Loucy (cell line): ENCODE measurements around the gene LMTK3.

Source experiments
- H2AFZ ChIP-seq: fragments of 200-600 bp; sonication (generic); 2 replicates; pipeline ENCODE4 v1.6.0; 2016; ENCODE audit warnings: antibody characterized with exemption, mild to moderate bottlenecking, low read length, moderate library complexity
- H3F3A ChIP-seq: fragments of 200-600 bp; 2 replicates; pipeline ENCODE4 v1.6.0; 2016; ENCODE audit warnings: antibody characterized with exemption, low read depth, mild to moderate bottlenecking
- H3K27me3 ChIP-seq: fragments of 200-600 bp; sonication (generic); 2 replicates; pipeline ENCODE4 v1.6.1; 2014; ENCODE audit warnings: low read length, mild to moderate bottlenecking; ENCODE audit not compliant: insufficient read depth, poor library complexity, severe bottlenecking
- H3K36me3 ChIP-seq: fragments of 200-600 bp; sonication (generic); 2 replicates; pipeline ENCODE4 v1.6.1; 2016; ENCODE audit warnings: low read length; ENCODE audit not compliant: insufficient read depth
- H3K4me1 ChIP-seq: fragments of 200-600 bp; sonication (generic); 2 replicates; pipeline ENCODE4 v1.5.1; 2014; ENCODE audit warnings: low read length, mild to moderate bottlenecking; ENCODE audit not compliant: insufficient read depth, poor library complexity, severe bottlenecking
- H3K4me2 ChIP-seq: fragments of 200-600 bp; sonication (generic); 2 replicates; pipeline ENCODE4 v1.6.0; 2014; ENCODE audit warnings: antibody characterized with exemption, low read length, low read depth, mild to moderate bottlenecking; ENCODE audit not compliant: poor library complexity, severe bottlenecking
- H3K4me3 ChIP-seq: fragments of 200-600 bp; sonication (generic); 2 replicates; pipeline ENCODE4 v1.5.1; 2014; ENCODE audit warnings: low read length, mild to moderate bottlenecking, mixed read lengths; ENCODE audit not compliant: poor library complexity, severe bottlenecking
- H3K79me2 ChIP-seq: fragments of 200-600 bp; sonication (generic); 2 replicates; pipeline ENCODE4 v1.6.1; 2014; ENCODE audit warnings: low read length; ENCODE audit not compliant: insufficient read depth
- H3K9ac ChIP-seq: fragments of 200-600 bp; sonication (generic); 2 replicates; pipeline ENCODE4 v1.6.0; 2014; ENCODE audit warnings: mild to moderate bottlenecking, low read depth, low read length, moderate library complexity; ENCODE audit not compliant: poor library complexity, severe bottlenecking
- H3K9me2 ChIP-seq: fragments of 200-600 bp; sonication (generic); replicated peaks from 2 replicates; pipeline ENCODE4 v1.6.1; 2016; ENCODE audit warnings: low read depth, low read length, mixed read lengths
- H3K9me3 ChIP-seq: fragments of 200-600 bp; sonication (generic); 2 replicates; pipeline ENCODE4 v1.6.1; 2014; ENCODE audit warnings: mild to moderate bottlenecking, antibody characterized with exemption, low read length, low read depth; ENCODE audit not compliant: insufficient read depth
- H4K20me1 ChIP-seq: fragments of 200-600 bp; sonication (generic); 2 replicates; pipeline ENCODE4 v1.6.0; 2014; ENCODE audit warnings: antibody characterized with exemption, low read length, mild to moderate bottlenecking; ENCODE audit not compliant: insufficient read depth, poor library complexity, severe bottlenecking
- EZH2phosphoT487 ChIP-seq: fragments of 200-600 bp; IDR thresholded peaks from 2 replicates; pipeline ENCODE4 v1.6.1; 2018; ENCODE audit warnings: antibody characterized with exemption, mild to moderate bottlenecking, moderate library complexity, borderline replicate concordance
- TF ChIP-seq, protein P1 (sequence below): fragments of 200-600 bp; sonication (generic); conservative IDR thresholded peaks from 2 replicates; pipeline ENCODE4 v1.5.1; 2014; ENCODE audit warnings: mild to moderate bottlenecking, antibody characterized with exemption, low read length

Gene LMTK3

DNA sequence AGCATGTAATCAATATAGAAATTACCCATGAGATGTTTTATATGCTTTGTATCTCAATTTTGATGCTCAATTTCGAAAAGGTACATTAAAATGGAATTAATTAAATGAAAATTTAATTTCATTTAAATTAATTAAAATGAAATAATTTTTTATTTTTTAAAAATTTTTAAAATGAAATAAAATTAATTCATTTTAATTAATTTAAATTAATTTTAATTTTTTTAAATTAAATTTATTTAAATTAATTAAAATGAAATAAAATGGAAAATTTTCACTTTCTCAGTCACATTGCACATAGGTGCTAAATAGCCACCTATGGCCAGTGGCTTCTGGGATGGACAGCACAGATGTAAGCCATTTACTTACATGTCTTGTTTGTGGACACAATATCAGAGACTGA lies 36.1 kb upstream of the LMTK3 start:
- H3F3A ChIP-seq: no peaks in the 10 kb centered on the region
- no peak overlapping the region for H3K9ac ChIP-seq
- H3K4me1 ChIP-seq: no peaks in the 10 kb centered on the region
- no peaks in the 10 kb centered on the region for H3K9me2 ChIP-seq
- no peak overlapping the region for H3K4me2 ChIP-seq
- H3K4me3 ChIP-seq: no peak overlapping the region
- no peaks in the 10 kb centered on the region for H4K20me1 ChIP-seq
- no peak overlapping the region for H2AFZ ChIP-seq
- H3K79me2 ChIP-seq: no peaks in the 10 kb centered on the region
- H3K27me3 ChIP-seq: no peaks in the 10 kb centered on the region
- TF ChIP-seq, protein P1, sequence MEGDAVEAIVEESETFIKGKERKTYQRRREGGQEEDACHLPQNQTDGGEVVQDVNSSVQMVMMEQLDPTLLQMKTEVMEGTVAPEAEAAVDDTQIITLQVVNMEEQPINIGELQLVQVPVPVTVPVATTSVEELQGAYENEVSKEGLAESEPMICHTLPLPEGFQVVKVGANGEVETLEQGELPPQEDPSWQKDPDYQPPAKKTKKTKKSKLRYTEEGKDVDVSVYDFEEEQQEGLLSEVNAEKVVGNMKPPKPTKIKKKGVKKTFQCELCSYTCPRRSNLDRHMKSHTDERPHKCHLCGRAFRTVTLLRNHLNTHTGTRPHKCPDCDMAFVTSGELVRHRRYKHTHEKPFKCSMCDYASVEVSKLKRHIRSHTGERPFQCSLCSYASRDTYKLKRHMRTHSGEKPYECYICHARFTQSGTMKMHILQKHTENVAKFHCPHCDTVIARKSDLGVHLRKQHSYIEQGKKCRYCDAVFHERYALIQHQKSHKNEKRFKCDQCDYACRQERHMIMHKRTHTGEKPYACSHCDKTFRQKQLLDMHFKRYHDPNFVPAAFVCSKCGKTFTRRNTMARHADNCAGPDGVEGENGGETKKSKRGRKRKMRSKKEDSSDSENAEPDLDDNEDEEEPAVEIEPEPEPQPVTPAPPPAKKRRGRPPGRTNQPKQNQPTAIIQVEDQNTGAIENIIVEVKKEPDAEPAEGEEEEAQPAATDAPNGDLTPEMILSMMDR: no peak
- no peak for TF ChIP-seq EZH2phosphoT487
- no peaks in the 10 kb centered on the region for H3K36me3 ChIP-seq
- H3K9me3 ChIP-seq: no peaks in the 10 kb centered on the region

DNA sequence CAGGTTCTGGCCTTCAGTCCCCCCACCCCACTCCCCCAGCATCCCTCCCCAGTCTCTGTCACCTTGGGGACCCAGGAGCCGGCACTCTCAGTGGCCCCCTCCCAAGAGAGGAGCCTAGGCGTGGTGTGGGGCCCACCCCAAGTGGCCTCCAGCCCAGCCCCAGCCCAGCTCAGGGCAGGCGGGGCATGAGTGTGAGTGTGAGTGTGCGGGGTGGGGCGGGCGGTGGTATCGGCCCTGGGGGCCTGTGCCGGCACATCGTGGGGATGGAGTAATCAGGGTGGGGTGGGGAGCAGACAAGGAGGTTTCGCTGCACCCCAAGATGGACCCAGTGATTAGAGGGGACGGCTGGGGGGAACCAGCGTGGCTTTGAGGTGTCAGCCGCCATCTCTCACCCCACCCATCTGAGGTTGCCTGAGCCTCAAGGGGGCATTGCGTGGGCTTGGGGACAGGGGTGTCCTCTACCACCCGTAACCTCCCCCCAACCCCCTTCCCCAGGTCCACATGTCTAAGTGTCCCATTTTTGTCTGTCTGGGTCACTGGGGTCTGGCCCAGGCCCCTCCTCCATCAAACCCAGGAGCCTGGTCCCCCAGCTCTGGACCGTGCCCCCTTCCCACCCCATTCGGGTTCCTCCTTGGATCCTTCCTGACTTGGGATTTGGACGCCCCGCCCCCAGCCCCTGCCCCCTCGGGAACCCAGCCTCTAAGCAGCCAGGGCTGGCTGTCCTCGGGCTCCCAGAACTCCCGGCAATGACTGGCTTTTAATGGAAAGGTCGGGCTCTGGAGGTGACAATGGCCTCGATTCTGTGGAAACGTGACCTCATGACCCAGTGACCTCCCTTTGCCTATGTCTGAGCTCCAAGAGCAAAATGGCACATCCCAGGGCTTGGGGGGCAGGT lies 33.5 kb upstream of the LMTK3 start:
- Histone ChIP-seq H3K4me1 (no peaks in the 10 kb centered on the region), H3K4me3 (no peak overlapping the region), H3K36me3 (no peaks in the 10 kb centered on the region), H3K9me2 (no peaks in the 10 kb centered on the region), H3F3A (no peaks in the 10 kb centered on the region), H3K4me2 (no peak overlapping the region), H4K20me1 (no peaks in the 10 kb centered on the region), H3K9me3 (no peaks in the 10 kb centered on the region), H3K79me2 (no peaks in the 10 kb centered on the region), H3K27me3 (no peaks in the 10 kb centered on the region), H2AFZ (no peak overlapping the region), H3K9ac (no peak overlapping the region)
- TF ChIP-seq, protein P1: no peak

DNA sequence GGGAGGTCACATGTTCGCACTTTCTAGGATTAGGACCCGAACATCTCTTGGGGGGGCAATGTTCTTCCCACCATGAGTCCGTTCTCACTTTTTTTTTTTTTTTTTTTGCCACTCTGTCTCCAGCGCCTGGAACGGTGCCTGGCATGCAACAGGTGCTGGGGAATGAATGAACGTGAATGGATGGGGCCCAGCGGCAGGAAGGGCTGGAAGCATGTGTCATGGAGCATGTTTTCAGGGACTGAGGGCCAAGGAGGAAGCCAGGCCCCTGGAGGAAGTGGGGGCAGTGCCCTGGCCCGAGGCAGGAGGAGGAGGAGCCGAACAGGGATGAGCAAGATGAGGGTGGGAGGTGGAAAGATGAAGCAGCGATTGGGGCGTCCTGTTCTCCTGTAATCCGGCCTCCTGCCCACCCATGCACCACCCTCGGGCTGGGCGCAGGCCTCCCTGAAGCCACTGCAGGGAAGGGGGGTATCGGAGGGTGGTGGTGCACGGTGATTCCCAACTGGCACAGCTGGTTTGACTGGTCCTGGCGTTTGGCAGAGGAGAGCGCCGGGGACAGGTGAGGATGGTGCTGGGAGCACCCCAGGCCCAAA lies 31.6 kb upstream of the LMTK3 start:
- Histone ChIP-seq H3F3A (no peaks in the 10 kb centered on the region), H3K4me2 (no peak overlapping the region), H3K9me3 (no peaks in the 10 kb centered on the region), H2AFZ (peak overlapping the region; percentile 45; the same call in 1 of the 2 replicates), H3K36me3 (no peaks in the 10 kb centered on the region), H3K9me2 (no peaks in the 10 kb centered on the region), H4K20me1 (no peaks in the 10 kb centered on the region), H3K79me2 (no peaks in the 10 kb centered on the region), H3K4me3 (no peak overlapping the region), H3K4me1 (no peaks in the 10 kb centered on the region), H3K9ac (no peak overlapping the region), H3K27me3 (no peaks in the 10 kb centered on the region)
- TF ChIP-seq, protein P1: no peak
- TF ChIP-seq EZH2phosphoT487: no peak
